Neuron (in vitro differentiated cells): ENCODE data around the gene CYSLTR2.
"Not testable (repeated sequence)": the region's sequence is repeated elsewhere in the genome, so short reads cannot be mapped to it uniquely, and the experiment has no call there.

Experiments
- H2AFZ ChIP-seq: one replicate; pipeline ENCODE4 v1.6.1; 2013; ENCODE audit warnings: low read depth, mild to moderate bottlenecking, inconsistent platforms, low read length, moderate library complexity
- H3K27me3 ChIP-seq: one replicate; pipeline ENCODE4 v1.6.1; 2013; ENCODE audit warnings: low read length; ENCODE audit not compliant: insufficient read depth
- H3K36me3 ChIP-seq: one replicate; pipeline ENCODE4 v1.6.1; 2013; ENCODE audit warnings: low read length; ENCODE audit not compliant: insufficient read depth
- H3K4me1 ChIP-seq: one replicate; pipeline ENCODE4 v1.6.1; 2013; ENCODE audit warnings: low read length; ENCODE audit not compliant: insufficient read depth
- H3K4me3 ChIP-seq: 2 replicates; pipeline ENCODE4 v1.5.1; 2013; ENCODE audit warnings: mild to moderate bottlenecking, low read length, moderate library complexity
- H3K9me3 ChIP-seq: one replicate; pipeline ENCODE4 v1.6.1; 2013; ENCODE audit warnings: low read length

The CYSLTR2 gene

GRCh38 chr13:48648446-48648845, 5.3 kb upstream of the CYSLTR2 start:
- H3K4me1 ChIP-seq: peaks cover 4% of the 10 kb centered on the region

GRCh38 chr13:48652851-48653471, 768 bp upstream of the CYSLTR2 start:
- Histone ChIP-seq H3K27me3 (no peaks in the 10 kb centered on the region), H3K4me1 (peaks cover 8% of the 10 kb centered on the region), H3K4me3 (no peak overlapping the region), H3K36me3 (no peaks in the 10 kb centered on the region), H3K9me3 (no peaks in the 10 kb centered on the region), H2AFZ (no peak overlapping the region)

More at GRCh38 chr13:48648446-48648845, 5.3 kb upstream of the CYSLTR2 start:
- Histone ChIP-seq H2AFZ (no peak overlapping the region), H3K27me3 (no peaks in the 10 kb centered on the region), H3K9me3 (no peaks in the 10 kb centered on the region), H3K4me3 (no peak overlapping the region), H3K36me3 (no peaks in the 10 kb centered on the region)

DNA sequence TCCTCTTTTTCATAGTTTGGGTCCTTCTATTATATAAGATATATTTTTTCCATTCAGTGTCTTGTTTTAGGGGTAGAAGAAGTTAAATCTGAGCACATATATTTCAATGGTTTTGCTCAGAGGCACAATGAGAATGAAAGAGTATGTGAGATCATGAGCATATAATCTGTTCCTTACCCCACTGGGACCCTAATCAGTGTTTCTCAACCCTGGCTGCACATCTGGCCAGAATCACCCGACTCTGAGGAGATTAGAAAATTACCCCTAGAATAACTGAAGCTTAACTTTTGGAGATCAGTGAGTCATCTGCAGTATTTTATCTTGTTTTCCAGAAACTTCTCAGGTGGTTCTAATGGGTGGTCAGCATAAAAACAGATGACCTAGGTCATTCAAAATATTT, 782 bp downstream of the CYSLTR2 start:
- Histone ChIP-seq H3K4me1 (peaks cover 8% of the 10 kb centered on the region), H2AFZ (no peak overlapping the region), H3K9me3 (no peaks in the 10 kb centered on the region), H3K4me3 (no peak overlapping the region), H3K27me3 (no peaks in the 10 kb centered on the region), H3K36me3 (no peaks in the 10 kb centered on the region)

- Histone ChIP-seq H3K9me3 (no peaks in the 10 kb centered on the region), H3K27me3 (no peaks in the 10 kb centered on the region), H2AFZ (no peak overlapping the region), H3K36me3 (no peaks in the 10 kb centered on the region), H3K4me1 (peaks cover 8% of the 10 kb centered on the region), H3K4me3 (no peak overlapping the region)
Observed at GRCh38 chr13:48655291-48655690, 1.6 kb downstream of the CYSLTR2 start.

- no peaks in the 10 kb centered on the region for H3K36me3 ChIP-seq
Observed at GRCh38 chr13:48656608-48657007, 2.9 kb downstream of the CYSLTR2 start.

GRCh38 chr13:48660361-48661076, 6.8 kb downstream of the CYSLTR2 start:
- no peak overlapping the region for H3K4me3 ChIP-seq
- H2AFZ ChIP-seq: no peak overlapping the region

More at GRCh38 chr13:48656608-48657007, 2.9 kb downstream of the CYSLTR2 start:
- Histone ChIP-seq H3K4me3 (no peak overlapping the region), H3K9me3 (no peaks in the 10 kb centered on the region), H3K4me1 (peaks cover 8% of the 10 kb centered on the region), H2AFZ (no peak overlapping the region), H3K27me3 (no peaks in the 10 kb centered on the region)

GRCh38 chr13:48661107-48661506, 7.4 kb downstream of the CYSLTR2 start:
- no peaks in the 10 kb centered on the region for H3K27me3 ChIP-seq
- H3K4me3 ChIP-seq: no peak overlapping the region
- no peaks in the 10 kb centered on the region for H3K9me3 ChIP-seq
- no peaks in the 10 kb centered on the region for H3K36me3 ChIP-seq
- no peaks in the 10 kb centered on the region for H3K4me1 ChIP-seq
- no peak overlapping the region for H2AFZ ChIP-seq

More at GRCh38 chr13:48660361-48661076, 6.8 kb downstream of the CYSLTR2 start:
- Histone ChIP-seq H3K9me3 (no peaks in the 10 kb centered on the region), H3K27me3 (no peaks in the 10 kb centered on the region), H3K4me1 (no peaks in the 10 kb centered on the region), H3K36me3 (no peaks in the 10 kb centered on the region)

DNA sequence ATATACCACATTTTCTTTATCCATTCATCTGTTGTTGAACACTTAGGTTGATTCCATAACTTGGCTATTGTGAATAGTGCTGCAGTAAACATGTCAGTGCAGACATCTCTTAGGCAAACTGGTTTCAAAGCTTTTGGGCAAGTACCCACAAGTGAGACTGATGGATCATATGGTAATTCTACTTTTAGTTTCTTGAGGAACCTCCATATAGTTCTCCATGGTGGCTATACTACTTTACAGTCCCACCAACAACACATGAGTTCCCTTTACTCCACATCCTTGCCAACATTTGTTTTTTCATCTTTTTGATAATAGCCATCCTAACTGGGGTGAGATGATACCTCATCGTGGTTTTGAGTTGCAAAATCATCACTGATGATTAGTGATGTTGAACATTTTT, 8.5 kb downstream of the CYSLTR2 start:
- H3K36me3 ChIP-seq: no peaks in the 10 kb centered on the region
- no peaks in the 10 kb centered on the region for H3K27me3 ChIP-seq
- no peaks in the 10 kb centered on the region for H3K4me1 ChIP-seq
- no peak overlapping the region for H2AFZ ChIP-seq
- peaks cover 1% of the 10 kb centered on the region for H3K9me3 ChIP-seq
- no peak overlapping the region for H3K4me3 ChIP-seq

- no peaks in the 10 kb centered on the region for H3K4me1 ChIP-seq
- no peak overlapping the region for H2AFZ ChIP-seq
- H3K9me3 ChIP-seq: peaks cover 2% of the 10 kb centered on the region
- H3K36me3 ChIP-seq: no peaks in the 10 kb centered on the region
- no peaks in the 10 kb centered on the region for H3K27me3 ChIP-seq
- no peak overlapping the region for H3K4me3 ChIP-seq
Observed at GRCh38 chr13:48667136-48667535, 13.4 kb downstream of the CYSLTR2 start.

DNA sequence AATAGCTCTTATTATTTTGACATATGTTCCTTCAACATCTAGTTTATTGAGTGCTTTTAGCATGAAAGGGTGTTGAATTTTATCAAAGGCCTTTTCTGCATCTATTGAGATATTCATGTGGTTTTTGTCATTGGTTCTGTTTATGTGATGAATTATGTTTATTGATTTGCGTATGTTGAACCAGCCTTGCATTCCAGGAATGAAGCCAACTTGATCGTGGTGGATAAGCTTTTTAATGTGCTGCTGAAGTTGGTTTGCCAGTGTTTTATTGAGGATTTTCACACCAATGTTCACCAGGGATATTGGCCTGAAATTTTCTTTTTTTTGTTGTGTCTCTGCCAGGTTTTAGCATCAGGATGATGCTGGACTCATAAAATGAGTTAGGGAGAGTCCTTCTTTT, 17.7 kb downstream of the CYSLTR2 start:
- H2AFZ ChIP-seq, H3K36me3 ChIP-seq, H3K4me1 ChIP-seq, H3K4me3 ChIP-seq, H3K9me3 ChIP-seq, H3K27me3 ChIP-seq: not testable (repeated sequence)

DNA sequence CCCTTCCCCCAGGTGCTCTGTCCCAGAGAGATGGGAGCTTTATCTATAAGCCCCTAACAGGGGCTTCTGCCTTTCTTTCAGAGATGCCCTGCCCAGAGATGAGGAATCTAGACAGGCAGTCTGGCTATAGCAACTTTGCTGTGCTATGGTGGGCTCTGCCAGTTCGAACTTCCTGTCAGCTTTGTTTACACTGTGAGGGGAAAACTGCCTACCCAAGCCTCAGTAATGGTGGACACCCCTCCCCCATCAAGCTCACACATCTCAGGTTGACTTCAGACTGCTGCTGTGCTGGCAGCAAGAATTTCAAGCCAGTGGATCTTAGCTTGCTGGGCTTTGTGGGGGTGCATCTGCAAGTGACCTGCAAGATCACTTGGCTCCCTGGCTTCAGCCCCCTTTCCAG, 21.5 kb downstream of the CYSLTR2 start:
- H3K9me3 ChIP-seq: no peaks in the 10 kb centered on the region
- H3K36me3 ChIP-seq: no peaks in the 10 kb centered on the region
- no peak overlapping the region for H3K4me3 ChIP-seq
- H2AFZ ChIP-seq: no peak overlapping the region
- no peaks in the 10 kb centered on the region for H3K4me1 ChIP-seq
- H3K27me3 ChIP-seq: no peaks in the 10 kb centered on the region

- Histone ChIP-seq H3K36me3 (no peaks in the 10 kb centered on the region), H3K9me3 (no peaks in the 10 kb centered on the region), H3K4me3 (no peak overlapping the region), H3K4me1 (no peaks in the 10 kb centered on the region), H2AFZ (no peak overlapping the region), H3K27me3 (no peaks in the 10 kb centered on the region)
Observed at GRCh38 chr13:48678316-48678715, 24.6 kb downstream of the CYSLTR2 start.

DNA sequence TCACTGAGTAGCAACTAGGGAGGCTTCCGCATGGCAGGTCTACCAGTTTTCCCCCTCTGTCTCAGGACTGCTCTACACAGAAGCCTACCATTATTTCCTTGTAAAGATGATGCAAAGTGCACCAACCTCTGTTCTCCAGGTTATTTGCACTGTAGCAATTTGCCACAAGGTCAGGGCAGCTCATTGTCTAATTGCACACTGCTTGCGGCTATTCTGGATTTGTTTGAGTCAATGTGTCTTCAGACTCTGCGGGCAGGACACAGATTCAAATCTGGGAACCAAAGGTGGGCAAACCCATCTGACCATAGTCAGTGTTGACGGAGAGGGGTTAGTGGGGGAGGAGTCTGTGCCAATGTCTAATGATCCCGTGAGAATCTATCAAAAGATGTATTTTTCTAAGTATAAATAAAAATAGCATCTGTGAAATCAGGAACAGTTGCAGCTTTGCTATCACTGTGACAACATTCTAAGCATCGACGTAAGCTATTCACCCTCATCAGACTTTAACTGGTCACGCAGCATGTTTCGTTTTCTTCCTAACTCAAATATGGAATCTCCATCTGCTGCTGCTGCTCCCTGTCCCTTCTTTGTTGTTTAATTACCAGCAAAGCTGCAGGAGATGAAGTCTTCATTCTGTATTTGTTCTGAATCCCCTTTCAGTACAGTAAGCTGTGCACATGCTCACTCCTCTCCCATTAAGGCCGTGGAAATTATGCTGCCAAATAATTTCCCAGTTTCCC, 26.4 kb downstream of the CYSLTR2 start:
- Histone ChIP-seq H3K36me3 (no peaks in the 10 kb centered on the region), H3K27me3 (no peaks in the 10 kb centered on the region), H2AFZ (no peak overlapping the region), H3K4me3 (no peak overlapping the region), H3K9me3 (no peaks in the 10 kb centered on the region), H3K4me1 (no peaks in the 10 kb centered on the region)
